GM21528 (cell line): Measurements from ENCODE around the gene SPIRE1.
"Not testable (repeated sequence)": the region's sequence is repeated elsewhere in the genome, so short reads cannot be mapped to it uniquely, and the experiment has no call there.

Experiments used
- ATAC-seq: cut with Tn5 transposase; IDR thresholded peaks from one replicate; pipeline ENCODE4 v1.9.1; 2021; ENCODE audit warnings: mild to moderate bottlenecking, moderate library complexity; ENCODE audit not compliant: unreplicated experiment, low FRiP score

The SPIRE1 gene

DNA sequence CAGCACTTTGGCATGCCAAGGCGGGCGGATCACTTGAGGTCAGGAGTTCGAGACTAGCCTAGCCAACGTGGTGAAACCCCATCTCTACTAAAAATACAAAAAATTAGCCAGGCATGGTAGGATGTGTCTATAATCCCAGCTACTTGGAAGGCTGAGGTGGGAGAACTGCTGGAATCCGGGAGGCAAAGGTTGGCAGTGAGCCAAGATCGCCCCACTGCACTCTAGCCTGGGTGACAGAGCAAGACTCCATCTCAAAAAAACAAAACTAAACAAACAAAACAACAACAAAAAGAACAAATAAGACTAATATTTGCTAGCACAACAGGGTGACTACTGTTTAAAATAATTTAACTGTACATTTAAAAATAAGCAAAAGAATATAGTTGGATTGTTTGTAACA lies 97.3 kb downstream of the SPIRE1 start:
- not testable (repeated sequence) for ATAC-seq

DNA sequence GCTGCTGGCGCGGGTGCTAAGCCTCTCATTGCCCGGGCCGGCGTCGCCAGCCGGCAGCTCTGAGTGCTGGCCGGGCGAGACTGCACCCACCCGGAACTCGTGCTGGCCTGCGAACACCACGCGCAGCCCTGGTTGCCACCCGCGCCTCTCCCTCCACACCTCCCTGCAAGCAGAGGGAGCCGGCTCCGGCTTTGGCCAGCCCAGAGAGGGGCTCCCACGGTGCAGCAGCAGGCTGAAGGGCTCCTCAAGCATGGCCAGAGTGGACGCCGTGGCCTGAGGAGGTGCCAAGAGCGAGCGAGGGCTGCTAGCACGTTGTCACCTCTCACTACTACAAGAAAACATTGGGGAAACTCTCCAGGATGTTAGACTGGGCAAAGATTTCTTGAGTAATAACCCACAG lies 98.6 kb downstream of the SPIRE1 start:
- no peak for ATAC-seq

DNA sequence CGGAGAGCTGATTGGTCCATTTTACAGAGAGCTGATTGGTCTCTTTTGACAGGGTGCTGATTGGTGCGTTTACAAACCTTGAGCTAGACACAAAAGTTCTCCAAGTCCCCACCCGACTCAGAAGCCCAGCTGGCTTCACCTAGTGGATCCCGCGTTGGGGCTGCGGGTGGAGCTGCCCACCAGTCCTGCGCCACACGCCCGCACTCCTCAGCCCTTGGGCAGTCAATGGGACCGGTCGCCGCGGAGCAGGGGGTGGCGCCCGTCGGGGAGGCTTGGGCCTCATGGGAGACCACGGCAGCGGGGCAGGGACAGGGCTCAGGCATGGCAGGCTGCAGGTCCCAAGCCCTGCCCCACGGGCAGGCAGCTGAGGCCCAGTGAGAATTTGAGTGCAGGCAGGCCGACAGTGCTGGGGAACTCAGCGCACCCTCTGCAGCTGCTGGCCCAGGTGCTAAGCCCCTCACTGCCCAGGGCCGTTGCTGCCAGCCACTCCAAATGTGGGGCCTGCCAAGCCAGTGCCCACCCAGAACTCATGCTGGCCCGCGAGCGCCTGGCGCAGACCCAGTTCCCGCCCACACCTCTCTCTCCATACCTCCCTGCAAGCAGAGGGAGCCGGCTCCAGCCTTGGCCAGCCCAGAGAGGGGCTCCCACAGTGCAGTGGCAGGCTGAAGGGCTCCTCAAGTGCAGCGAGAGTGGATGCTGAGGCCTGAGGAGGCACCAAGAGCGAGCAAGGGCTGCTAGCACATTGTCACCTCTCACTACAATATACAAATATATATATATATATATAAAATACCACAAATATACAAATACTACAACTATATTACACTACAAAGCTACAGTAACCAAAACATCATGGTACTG lies 100.7 kb downstream of the SPIRE1 start:
- ATAC-seq, result no peak

DNA sequence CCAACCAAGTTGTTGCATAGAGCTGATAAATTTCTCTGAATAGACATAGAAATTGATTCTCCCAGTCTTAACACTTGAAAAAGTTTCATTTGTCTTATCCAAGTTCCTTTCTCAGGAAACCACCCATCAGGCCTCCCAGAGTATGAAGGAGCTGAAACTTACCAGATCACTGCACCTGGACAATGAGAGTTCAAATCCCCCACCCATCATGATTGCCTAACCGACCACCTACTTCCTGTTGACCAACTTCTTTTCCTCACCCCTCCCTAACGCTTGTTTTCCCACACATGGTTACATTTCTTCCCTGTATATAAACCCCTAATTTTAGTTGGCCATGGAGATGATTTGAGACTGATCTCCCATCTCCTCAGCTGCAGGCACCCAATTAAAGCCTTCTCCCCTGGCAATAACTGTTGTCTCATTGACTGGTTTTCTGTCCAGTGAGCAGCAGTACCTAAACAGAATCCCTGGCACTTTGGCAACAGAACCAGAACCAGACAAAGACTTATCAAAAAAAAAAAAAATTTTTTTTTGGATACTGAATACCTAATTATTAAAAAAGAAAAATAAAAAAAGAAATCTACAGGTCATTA lies 103.0 kb downstream of the SPIRE1 start:
- no peak for ATAC-seq

DNA sequence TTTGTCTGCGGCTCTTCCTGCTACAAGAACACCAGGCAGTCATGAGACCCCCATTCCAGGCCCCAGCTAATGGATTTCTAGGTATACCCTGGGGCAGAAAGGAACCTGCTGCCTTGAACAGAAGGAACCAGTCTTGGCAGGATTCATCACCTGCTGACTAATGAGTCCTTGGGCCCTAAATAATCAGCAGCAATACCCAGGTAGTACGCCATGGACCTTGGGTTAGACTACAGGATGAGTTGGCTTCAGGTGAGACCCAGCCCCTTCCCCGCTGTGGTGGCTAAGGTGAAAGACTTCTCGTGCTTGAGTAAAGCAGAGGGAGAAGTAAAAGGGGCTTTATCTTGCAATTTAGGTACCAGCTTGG lies 105.0 kb downstream of the SPIRE1 start:
- ATAC-seq, result no peak

DNA sequence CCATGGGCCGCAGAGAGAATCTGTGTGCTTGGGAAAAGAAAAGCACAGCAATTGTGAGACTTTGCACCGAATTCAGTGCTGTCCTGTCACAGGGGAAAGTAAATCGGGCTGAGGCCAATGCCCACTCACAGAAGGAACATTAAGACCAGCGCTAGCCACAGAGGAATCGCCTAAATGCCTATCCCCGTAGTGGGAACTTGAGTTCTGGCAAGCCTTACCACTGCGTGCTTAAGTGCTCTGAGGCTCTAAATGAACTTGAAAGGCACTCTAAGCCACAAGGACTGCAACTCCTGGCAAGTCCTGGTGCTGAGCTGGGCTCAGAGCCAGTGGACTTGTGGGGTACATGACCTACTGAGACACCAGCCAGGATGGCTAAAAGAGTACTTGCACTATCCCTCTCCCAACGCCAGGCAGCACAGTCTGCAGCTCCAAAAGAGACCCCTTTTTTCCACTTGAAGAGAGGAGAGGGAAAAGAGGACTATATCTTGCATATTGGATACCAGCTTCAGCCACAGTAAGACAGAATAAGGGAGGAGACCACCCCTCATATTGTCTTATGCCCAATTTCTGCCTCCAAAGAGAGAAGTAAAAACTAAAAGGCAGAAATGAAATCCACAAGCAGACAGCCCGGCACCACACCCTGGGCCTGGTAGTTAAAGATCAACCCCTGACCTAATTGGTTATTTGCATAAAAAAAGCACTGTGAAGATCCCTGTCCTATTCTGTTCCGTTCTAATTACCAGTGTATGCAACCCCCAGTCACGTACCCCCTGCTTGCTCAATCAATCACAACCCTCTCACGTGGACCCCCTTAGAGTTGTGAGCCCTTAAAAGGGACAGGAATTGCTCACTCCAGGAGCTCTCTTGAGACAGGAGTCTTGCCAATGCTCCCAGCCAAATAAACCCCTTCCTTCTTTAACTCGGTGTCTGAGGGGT lies 105.7 kb downstream of the SPIRE1 start:
- ATAC-seq, result not testable (repeated sequence)

DNA sequence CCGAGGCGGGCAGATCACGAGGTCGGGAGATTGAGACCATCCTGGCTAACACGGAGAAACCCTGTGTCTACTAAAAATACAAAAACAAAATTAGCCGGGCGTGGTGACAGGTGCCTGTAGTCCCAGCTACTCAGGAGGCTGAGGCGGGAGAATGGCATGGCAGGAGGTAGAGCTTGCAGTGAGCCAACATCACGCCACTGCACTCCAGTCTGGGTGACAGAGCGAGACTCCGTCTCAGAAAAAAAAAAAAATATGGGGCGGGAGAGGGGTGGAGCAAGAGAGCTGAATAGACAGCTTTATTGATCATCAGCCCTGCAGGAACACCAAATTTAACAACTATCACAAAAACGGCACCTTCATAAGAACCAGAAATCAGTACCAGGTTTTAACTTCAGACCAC lies 106.4 kb downstream of the SPIRE1 start:
- ATAC-seq, result not testable (repeated sequence)

DNA sequence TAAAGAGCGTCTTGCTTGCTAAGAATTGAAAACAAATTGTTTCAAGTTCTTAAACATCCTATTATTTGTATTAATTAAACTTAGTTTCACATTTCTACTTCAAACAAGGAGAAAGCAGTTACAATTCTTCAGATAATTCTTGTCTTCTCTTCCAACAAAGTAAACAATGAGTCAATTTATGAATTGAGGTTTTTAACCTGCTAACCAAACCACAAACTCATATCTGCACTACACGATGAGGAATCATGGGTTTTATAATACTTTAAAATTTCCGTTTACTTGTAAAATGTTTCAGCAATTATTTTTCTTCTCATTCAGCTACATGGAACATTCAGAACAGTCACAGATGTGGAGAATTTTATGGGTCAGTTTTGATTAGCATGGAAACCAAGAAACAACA lies 114.2 kb downstream of the SPIRE1 start:
- no peak for ATAC-seq

DNA sequence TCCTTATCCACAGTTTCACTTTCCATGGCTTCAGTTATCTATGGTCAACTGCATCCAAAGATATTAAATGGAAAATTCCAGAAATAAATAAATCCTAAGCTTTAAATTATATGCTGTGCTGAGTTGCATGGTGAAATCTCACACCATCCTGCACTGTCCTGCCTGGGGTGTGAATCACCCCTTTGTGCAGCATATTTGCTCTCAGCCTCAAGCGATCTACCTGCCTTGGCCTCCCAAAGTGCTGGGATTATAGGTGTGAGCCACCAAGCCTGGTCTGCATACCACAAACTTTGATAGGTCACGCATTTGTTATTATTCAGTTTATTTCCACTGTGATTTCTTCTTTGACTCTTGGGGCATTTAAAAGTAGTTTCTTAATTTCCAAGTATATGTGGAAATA lies 117.2 kb downstream of the SPIRE1 start:
- no peak for ATAC-seq

DNA sequence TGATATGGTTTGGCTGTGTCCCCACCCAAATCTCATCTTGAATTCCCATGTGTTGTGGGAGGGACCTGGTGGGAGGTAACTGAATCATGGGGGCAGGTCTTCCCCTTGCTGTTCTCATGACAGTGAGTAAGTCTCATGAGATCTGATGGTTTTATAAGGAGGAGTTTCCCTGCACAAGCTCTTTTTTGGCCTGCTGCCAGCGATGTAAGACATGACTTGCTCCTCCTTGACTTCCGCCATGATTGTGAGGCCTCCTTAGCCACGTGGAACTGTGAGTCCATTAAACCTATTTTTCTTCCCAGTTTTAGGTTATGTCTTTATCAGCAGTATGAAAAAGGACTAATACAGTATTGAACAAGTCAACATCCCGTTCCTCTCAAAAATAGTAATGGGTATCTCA lies 118.7 kb downstream of the SPIRE1 start:
- ATAC-seq, result not testable (repeated sequence)

DNA sequence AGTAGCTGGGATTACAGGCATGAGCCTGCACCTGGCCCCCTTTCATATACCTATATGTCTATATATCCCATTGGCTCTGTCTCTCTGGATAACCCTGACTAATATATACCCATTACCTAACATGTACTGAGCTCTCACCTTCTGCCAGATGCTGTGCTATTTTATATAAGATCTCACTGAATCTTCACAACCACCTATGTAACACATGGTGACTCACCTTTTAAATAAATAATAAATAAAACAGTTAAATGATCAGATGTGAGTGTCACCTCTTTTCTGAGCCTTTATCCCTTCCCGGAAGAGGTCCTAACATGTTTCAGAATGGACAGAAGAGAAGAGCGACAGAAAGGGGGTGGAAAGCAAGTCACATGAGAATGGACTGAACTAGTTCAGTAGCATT lies 123.1 kb downstream of the SPIRE1 start:
- no peak for ATAC-seq

DNA sequence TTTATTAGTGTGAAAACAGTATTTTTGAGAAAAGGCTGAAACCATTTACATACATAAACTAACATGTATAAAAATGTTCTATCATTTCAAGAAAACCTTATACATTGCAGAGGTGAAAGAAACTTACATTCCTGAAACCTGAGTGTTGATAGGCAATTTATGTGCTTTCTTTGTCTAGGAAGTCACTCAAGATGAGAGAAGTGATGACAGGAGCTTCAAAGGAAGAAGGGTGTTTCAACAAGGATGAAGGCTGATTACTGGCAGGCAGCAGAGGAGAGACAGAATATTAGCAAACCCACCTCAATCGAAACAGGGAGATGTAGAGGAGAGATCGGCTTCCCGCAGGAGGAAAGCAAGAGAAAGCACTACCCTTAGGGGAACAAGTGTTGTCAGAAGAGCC lies 125.2 kb downstream of the SPIRE1 start:
- no peak for ATAC-seq

DNA sequence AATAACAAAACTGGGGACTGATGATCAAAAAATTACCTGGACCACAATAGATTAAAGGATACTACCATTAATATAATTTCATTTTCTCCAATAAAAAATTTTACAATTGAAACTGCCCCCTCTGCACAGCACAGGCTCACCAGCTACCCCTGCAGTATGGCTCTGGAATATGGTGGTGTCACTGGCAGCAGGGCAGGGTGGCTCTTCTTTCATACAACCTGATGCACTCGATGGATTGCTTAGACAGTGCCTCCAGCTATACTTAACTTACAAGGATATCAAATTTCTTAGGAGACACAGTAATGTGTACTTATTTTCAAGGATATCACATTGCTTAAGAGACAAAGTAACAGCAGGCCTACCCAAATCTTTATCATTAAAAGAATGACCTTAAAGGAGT lies 126.2 kb downstream of the SPIRE1 start:
- ATAC-seq, result no peak

DNA sequence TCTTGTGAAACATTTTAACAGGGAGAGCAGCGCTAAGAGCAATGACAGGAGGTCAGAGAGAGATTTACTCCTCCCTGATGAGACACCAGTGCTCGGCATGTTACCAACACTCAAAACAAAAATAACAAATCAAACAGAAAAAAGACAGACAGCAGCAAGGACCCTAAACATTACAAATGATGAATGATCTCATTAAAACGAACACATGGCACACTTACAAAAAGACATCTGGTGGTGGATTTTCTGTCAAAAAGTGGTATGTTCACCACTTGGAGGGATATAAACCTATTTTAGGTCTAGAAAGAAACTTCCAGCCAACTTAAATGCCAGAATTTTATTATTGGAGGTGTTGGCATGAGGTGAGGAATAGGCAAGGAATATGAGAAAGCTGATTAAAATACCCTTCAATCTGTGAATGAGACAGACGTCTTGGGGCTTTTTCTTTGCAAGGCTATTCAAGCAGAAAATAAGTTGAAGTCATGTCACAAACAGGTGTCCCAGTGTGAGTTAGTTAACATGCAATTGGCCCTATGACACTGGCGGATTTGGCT lies 137.4 kb downstream of the SPIRE1 start:
- ATAC-seq, result no peak

DNA sequence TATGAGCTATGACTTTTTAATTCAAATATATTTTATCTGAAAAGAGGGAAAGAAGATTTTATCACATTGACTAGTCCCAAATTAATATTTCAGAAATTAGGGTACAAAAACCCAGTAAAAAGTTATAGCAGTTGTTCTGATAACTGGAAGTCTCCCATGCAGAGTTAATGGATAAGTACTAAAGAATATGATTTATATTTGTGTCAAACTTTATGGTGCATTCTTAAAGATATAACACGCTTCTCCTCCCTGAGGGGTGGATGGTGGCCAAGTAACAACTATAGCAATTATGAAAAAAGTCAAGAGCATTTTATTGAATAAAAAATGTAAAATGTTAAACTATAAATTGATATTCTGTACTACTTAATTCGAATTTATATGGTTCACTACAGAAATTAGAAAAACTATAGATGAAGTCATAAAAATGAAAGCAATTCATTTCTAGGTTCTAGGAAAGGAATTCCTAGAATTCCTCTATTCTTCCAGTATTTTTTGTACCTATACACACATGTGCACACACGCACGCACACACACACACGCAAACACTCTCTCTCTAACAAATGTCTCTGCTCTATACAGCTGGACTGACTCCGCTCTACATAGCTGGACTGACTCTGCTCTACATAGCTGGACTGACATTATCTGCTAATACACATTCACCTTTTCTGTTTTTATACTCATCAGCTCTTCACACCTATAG lies 138.9 kb downstream of the SPIRE1 start:
- ATAC-seq, result no peak

DNA sequence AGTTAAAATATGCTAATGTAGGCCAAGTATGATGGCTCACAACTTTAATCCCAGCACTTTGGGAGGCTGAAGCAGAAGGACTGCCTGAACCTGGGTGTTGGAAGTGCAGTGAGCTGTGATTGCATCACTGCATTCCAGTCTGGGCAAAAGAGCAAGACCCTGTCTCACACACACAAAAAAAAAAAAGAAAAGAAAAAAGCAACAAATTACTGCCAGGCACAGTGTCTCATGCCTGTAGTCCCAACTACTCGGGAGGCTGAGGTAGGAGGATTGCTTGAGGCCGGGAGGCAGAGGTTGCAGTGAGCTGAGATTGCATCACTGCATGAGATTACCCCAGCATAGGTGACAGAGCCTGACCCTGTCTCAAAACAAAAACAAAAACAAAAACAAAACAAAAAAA lies 139.6 kb downstream of the SPIRE1 start:
- no peak for ATAC-seq

DNA sequence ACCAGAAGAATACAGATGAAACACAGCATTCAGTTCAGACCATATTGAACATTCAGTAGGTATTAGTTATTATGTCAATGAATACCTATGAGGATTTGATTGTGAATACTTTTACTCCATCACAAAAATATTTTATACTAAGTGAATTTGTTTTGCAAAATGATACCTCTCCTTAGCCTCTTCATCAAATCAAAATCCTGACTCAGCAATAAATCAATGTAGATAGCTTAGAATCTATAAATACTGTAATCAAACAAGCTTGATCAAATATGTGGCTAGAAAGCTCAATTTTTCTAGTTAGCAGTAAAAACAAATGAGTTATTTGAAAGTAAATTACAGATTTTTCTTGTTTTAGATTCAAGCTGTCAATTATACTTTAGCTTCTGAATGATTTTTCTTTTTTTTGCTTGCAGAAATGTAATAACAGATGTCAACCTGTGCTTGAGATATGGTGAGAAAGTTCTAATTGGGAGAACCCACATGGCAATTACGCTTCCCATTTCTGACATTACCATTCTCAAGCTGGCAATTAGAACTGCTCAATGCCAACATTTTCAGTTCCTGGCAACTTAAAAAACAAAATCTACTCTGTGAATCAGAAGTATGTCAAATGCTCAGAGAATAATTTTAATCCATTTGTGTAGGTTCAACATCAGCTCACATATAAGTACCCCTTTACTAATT lies 140.6 kb downstream of the SPIRE1 start:
- no peak for ATAC-seq

DNA sequence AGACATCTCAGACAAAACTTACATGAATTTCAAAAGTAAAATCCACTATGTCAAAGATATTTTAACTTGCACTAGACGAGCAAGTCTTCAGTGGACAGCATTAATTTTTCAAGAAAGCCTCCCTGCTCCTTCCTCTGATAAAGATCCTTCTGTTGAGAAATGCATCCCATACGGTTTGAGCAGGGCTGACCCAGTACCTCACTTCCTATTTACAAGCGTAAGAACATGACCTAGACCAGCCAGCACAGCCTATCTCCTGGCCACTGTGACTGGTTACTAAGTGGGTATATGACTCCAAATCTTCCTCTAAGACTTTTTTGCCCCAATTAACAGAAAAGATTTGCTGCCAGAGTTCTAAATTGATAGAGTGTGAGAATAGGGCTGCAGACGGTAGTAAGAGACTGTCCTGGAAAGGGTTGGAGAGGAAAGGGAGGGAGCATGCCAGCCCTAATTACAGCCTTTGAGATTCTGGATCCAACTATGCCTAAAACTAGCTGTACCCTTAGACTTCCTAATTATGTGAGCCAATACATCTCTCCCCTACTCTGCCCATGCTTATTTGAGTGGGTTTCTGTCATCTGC lies 141.8 kb downstream of the SPIRE1 start:
- no peak for ATAC-seq

DNA sequence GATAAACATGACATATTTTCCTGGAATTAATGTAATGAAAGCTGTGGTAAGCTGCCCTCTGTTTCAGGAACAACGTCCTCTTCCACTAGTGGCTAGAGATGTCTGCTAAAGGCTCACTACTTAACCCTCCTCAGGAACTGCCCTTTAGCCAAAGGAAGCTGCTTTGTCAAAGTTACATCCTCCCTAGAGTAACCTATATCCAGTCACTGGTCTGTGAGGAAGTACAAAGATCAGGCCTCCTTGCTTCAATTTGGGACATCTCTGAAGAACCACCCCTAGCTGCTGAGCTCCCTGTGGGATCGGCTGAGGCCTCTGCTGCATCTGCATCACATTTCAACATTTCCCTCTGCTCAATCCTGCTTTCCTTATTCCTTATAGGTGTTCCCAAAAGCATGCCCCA lies 142.4 kb downstream of the SPIRE1 start:
- ATAC-seq, result no peak
